Tibial nerve (tissue), 4 donors: ENCODE data around the gene ADGRG6. TPM values are rescaled to one million over a fixed set of nuclear protein-coding genes. Genes with fewer than 3 reads are reported as not detected.

Source experiments
- DNase-seq, 2 donors: peaks; one replicate each; pipeline ENCODE4 v3.0.0-alpha.2; 2019; ENCODE audit warnings: low spot score in 2 of 2
- H3K27ac ChIP-seq, 4 donors: fragments of 200-600 bp; sonication (generic) in 3 of 4; one replicate each; pipeline ENCODE4 v1.5.1; 2017 to 2019; ENCODE audit warnings: mild to moderate bottlenecking in 1 of 4
- H3K27me3 ChIP-seq, 2 donors: fragments of 200-600 bp; sonication (generic) in 1 of 2; one replicate each; pipeline versions ENCODE4 v1.5.1 to v1.6.0; 2017 to 2019
- H3K36me3 ChIP-seq, 3 donors: fragments of 200-600 bp; sonication (generic); one replicate each; pipeline ENCODE4 v1.5.1; 2018 to 2019
- H3K4me1 ChIP-seq, 4 donors: fragments of 200-600 bp; sonication (generic) in 3 of 4; one replicate each; pipeline ENCODE4 v1.5.1; 2017 to 2019
- H3K4me3 ChIP-seq, 4 donors: fragments of 200-600 bp; sonication (generic) in 3 of 4; one replicate each; pipeline ENCODE4 v1.5.1; 2017 to 2019; ENCODE audit warnings: mild to moderate bottlenecking in 1 of 4, moderate library complexity in 1 of 4
- H3K9me3 ChIP-seq, 4 donors: fragments of 200-600 bp; sonication (generic) in 3 of 4; one replicate each; pipeline ENCODE4 v1.5.1; 2017 to 2019
- EP300 ChIP-seq, 2 donors: sonication (generic); formaldehyde crosslinking; IDR thresholded peaks; one replicate each; pipeline ENCODE4 v1.6.1; 2017; ENCODE audit warnings: antibody characterized with exemption in 2 of 2, mild to moderate bottlenecking in 1 of 2
- POLR2A ChIP-seq, 2 donors: fragments of 450-650 bp; IDR thresholded peaks; one replicate each; pipeline ENCODE4 v1.6.1; 2017; ENCODE audit warnings: antibody characterized with exemption in 2 of 2, mild to moderate bottlenecking in 2 of 2, moderate library complexity in 2 of 2
- WGBS, 2 donors: methylation state at CpG; one replicate each; pipeline ENCODE4 v1.1.5; 2018; 5-methylcytosine and 5-hydroxymethylcytosine counted together
- total RNA-seq, 4 donors: library from RNA; depleted of rRNA; stranded (reverse); fragments of >200 nt; gene quantifications; one replicate each; pipeline ENCODE4 v1.1.0, GENCODE V29; 2016
- TF ChIP-seq, protein P1 (sequence below), 5 experiments: fragments of 200-600 bp in 3 of 5; fragments of 450-650 bp in 2 of 5; sonication (generic) in 3 of 5; IDR thresholded peaks; one replicate each; pipeline ENCODE4 v1.5.1; 2016 to 2019; ENCODE audit warnings: antibody characterized with exemption in 5 of 5, mild to moderate bottlenecking in 3 of 5, moderate library complexity in 2 of 5

ADGRG6 gene
- total RNA-seq, 4 donors from 2014 or later: 35.4 to 59.9 (median 39.1) TPM

DNA sequence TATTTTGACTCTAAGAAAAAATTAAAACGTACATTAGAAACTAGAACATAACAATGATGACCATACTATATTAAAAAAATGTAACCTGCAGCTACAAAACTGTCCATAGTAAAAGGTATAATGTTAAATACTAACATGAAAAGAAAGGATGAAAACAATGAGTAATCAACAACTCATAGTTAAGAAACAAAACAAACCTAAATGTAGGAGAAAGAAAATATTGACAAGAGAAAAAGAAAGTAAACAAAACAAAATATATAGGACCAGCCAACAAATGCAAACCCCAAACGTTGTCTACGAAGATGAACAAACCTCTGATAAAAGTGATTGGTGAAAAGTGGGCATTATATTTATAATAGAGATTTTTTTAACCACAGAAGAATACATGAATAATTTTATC, 41.1 kb upstream of the ADGRG6 start:
- Histone ChIP-seq H3K27me3 (no peaks in the 10 kb centered on the region), H3K4me1 (no peaks in the 10 kb centered on the region), H3K9me3 (peaks cover 0 to 3% (median 0%) of the 10 kb centered on the region in 4 donors), H3K36me3 (no peaks in the 10 kb centered on the region), H3K27ac (no peak overlapping the region), H3K4me3 (no peak overlapping the region)
- no peak for DNase-seq
- no peak for TF ChIP-seq POLR2A (IDR thresholded peaks at IDR 0.05)
- TF ChIP-seq, protein P1, sequence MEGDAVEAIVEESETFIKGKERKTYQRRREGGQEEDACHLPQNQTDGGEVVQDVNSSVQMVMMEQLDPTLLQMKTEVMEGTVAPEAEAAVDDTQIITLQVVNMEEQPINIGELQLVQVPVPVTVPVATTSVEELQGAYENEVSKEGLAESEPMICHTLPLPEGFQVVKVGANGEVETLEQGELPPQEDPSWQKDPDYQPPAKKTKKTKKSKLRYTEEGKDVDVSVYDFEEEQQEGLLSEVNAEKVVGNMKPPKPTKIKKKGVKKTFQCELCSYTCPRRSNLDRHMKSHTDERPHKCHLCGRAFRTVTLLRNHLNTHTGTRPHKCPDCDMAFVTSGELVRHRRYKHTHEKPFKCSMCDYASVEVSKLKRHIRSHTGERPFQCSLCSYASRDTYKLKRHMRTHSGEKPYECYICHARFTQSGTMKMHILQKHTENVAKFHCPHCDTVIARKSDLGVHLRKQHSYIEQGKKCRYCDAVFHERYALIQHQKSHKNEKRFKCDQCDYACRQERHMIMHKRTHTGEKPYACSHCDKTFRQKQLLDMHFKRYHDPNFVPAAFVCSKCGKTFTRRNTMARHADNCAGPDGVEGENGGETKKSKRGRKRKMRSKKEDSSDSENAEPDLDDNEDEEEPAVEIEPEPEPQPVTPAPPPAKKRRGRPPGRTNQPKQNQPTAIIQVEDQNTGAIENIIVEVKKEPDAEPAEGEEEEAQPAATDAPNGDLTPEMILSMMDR (IDR thresholded peaks at IDR 0.05): no peak
- TF ChIP-seq EP300 (IDR thresholded peaks at IDR 0.05): no peak
- 88% methylated on average over 3 of the region's 3 CpGs for WGBS, 2 donors

DNA sequence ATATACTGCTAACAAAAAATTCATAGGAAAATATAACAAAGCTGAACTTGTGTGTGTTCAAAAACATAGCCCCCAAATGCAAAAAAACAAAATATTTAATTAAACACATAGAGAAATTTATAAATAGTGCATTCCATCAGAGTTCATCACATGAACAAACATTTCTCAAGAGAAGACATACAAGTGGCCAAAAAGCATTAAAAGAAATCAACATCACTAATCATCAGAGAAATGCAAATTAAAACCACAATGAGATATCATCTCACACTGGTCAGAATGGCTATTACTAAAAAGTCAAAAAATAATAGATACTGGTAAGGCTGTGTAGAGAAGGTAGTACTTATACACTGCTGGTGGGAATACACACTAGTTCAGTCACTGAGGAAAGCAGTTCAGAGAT, 39.6 kb upstream of the ADGRG6 start:
- Histone ChIP-seq H3K27ac (no peak overlapping the region), H3K9me3 (peaks cover 0 to 3% (median 0%) of the 10 kb centered on the region in 4 donors), H3K27me3 (no peaks in the 10 kb centered on the region), H3K4me3 (no peak overlapping the region), H3K4me1 (no peaks in the 10 kb centered on the region), H3K36me3 (no peaks in the 10 kb centered on the region)
- no peak for TF ChIP-seq POLR2A (IDR thresholded peaks at IDR 0.05)
- no peak for TF ChIP-seq EP300 (IDR thresholded peaks at IDR 0.05)
- TF ChIP-seq, protein P1 (IDR thresholded peaks at IDR 0.05): no peak
- DNase-seq: no peak

DNA sequence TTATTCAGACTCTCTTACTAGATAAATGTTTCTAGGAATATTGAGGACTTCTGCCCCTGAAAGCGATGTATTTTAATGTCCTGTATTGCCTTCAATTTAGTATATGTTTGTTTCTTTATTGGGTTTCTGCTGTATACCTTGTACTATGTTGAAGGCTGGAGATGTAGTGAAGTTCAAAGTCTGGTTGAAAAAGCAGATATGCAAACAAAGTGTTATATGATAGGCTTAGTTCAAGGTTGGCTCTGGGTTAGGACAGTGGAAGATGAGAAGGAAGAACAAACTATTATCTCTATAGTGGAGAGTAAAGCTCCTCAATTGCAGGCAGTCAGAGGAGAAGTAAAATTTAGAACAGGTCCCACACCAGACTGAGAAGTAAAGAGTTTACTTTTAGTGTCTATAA, 36.3 kb upstream of the ADGRG6 start:
- no peak for TF ChIP-seq POLR2A (IDR thresholded peaks at IDR 0.05)
- TF ChIP-seq, protein P1 (IDR thresholded peaks at IDR 0.05): no peak
- TF ChIP-seq EP300 (IDR thresholded peaks at IDR 0.05): no peak
- Histone ChIP-seq H3K27me3 (no peaks in the 10 kb centered on the region), H3K9me3 (no peaks in the 10 kb centered on the region), H3K36me3 (no peaks in the 10 kb centered on the region), H3K27ac (no peak overlapping the region), H3K4me3 (no peak overlapping the region), H3K4me1 (no peaks in the 10 kb centered on the region)
- WGBS, 2 donors: 100% methylated on average over 1 of the region's 1 CpG
- no peak for DNase-seq

DNA sequence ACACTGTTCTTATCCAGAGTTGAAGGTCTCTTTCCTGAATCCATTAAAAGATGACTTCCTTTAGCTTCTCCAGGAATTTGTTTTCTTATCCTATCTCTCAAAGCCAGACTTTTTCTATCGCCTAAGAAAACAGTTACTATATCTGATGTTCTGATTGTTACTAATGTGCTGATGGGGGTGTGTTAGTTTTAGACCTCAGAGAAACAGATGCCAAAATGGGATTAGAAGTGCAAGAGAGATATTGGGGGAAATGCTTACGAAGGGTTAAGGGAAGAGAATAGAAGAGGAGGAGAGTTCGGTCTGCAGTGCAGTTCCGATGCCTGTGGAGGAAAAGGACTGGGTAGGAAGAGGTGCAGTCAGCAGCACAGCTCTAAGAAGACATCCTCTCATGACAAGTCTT, 35.7 kb upstream of the ADGRG6 start:
- no peak for DNase-seq
- no peaks in the 10 kb centered on the region for H3K4me1 ChIP-seq
- no peaks in the 10 kb centered on the region for H3K36me3 ChIP-seq
- TF ChIP-seq, protein P1 (IDR thresholded peaks at IDR 0.05): no peak
- TF ChIP-seq EP300 (IDR thresholded peaks at IDR 0.05) (no peak), POLR2A (IDR thresholded peaks at IDR 0.05) (no peak)
- no peak overlapping the region for H3K27ac ChIP-seq
- H3K4me3 ChIP-seq: no peak overlapping the region
- no peaks in the 10 kb centered on the region for H3K27me3 ChIP-seq
- H3K9me3 ChIP-seq: no peaks in the 10 kb centered on the region
- 76 to 80% methylated on average over 4 of the region's 4 CpGs for WGBS, 2 donors

DNA sequence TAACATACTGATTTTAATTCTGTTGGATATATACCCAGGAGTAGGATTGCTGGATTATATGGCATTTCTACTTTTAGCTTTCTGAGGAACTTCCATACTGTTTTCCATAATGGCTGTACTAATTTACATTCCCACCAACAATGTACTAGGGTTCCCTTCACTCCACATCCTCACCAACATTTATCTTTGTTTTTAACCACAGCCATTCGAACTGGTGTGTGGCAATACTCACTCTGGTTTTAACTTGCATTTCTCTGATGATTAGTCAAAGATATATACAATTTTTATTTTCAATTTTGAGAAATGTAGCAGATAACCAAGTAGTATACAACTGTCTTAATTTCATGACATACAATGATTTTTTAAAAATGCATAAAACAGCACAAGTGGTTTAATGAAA, 30.3 kb upstream of the ADGRG6 start:
- no peak for DNase-seq
- H3K27me3 ChIP-seq: no peaks in the 10 kb centered on the region
- no peak overlapping the region for H3K4me3 ChIP-seq
- no peaks in the 10 kb centered on the region for H3K4me1 ChIP-seq
- H3K36me3 ChIP-seq: no peaks in the 10 kb centered on the region
- WGBS, 2 donors: 80% methylated on average over 1 of the region's 1 CpG
- TF ChIP-seq, protein P1 (IDR thresholded peaks at IDR 0.05): no peak
- TF ChIP-seq EP300 (IDR thresholded peaks at IDR 0.05): no peak
- no peak for TF ChIP-seq POLR2A (IDR thresholded peaks at IDR 0.05)
- no peak overlapping the region for H3K27ac ChIP-seq
- no peaks in the 10 kb centered on the region for H3K9me3 ChIP-seq
